B cell (primary cell): ENCODE data around the gene FANCM.

Experiments used
- EZH2 ChIP-seq: IDR thresholded peaks from 2 replicates; pipeline ENCODE4 v1.6.1; 2012; ENCODE audit warnings: borderline replicate concordance, low read depth, mild to moderate bottlenecking, moderate library complexity, low read length; ENCODE audit not compliant: insufficient read depth, poor library complexity, severe bottlenecking
- TF ChIP-seq, protein P1 (sequence below): fragments of 200-600 bp; IDR thresholded peaks from one replicate; pipeline ENCODE4 v1.8.0; 2022; ENCODE audit warnings: antibody characterized with exemption, mild to moderate bottlenecking

GRCh38 chr14:45181806-45182205 is 46.1 kb downstream of the FANCM start:
- TF ChIP-seq, protein P1, sequence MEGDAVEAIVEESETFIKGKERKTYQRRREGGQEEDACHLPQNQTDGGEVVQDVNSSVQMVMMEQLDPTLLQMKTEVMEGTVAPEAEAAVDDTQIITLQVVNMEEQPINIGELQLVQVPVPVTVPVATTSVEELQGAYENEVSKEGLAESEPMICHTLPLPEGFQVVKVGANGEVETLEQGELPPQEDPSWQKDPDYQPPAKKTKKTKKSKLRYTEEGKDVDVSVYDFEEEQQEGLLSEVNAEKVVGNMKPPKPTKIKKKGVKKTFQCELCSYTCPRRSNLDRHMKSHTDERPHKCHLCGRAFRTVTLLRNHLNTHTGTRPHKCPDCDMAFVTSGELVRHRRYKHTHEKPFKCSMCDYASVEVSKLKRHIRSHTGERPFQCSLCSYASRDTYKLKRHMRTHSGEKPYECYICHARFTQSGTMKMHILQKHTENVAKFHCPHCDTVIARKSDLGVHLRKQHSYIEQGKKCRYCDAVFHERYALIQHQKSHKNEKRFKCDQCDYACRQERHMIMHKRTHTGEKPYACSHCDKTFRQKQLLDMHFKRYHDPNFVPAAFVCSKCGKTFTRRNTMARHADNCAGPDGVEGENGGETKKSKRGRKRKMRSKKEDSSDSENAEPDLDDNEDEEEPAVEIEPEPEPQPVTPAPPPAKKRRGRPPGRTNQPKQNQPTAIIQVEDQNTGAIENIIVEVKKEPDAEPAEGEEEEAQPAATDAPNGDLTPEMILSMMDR = no peak
- TF ChIP-seq EZH2 = no peak
